ENCODE data around the gene CLEC4G. TPM values are rescaled to one million over a fixed set of nuclear protein-coding genes. Genes with fewer than 3 reads are reported as not detected.
"Not testable (repeated sequence)": the region's sequence is repeated elsewhere in the genome, so short reads cannot be mapped to it uniquely, and the experiment has no call there.

CLEC4G gene
- total RNA-seq: 0.92 TPM
- long read RNA-seq, partial matches to known transcripts: 0 of 1 reads
- long read RNA-seq, other reads (novel, unspliced or antisense): 1 of 1 reads

DNA sequence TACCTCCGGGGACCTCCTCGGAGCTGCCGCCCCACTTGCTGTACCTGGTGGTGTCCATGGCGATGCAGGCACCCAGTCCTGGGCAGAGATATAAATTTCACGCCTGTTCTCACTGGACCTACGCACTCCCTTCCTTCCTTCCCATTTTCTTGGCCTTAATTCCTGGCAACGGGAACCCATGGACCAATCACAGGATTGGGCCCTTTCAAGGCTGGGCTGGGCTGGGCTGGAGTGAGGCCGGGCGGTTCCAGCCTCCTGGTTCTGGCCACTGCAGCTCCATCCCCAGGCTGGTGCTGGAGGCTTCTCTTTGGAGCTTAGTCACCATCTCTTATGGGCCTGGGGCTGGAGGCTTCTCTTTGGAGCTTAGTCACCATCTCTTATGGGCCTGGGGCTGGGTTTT is at the start of gene CLEC4G:
TSS of gene CLEC4G (minus strand) at position 66 of the 400 bp plus-strand sequence. CDS start at position 58, 8 bp downstream.
- intact Hi-C loops (cut with DNase I): no loop called here
- DNase-seq (ENCODE audit: low spot score): no peak

- intact Hi-C loops (cut with DNase I): no loop called here
- DNase-seq (ENCODE audit: low spot score): no peak
Measured at GRCh38 chr19:7781157-7781556, 49.2 kb upstream of the CLEC4G start.

DNA sequence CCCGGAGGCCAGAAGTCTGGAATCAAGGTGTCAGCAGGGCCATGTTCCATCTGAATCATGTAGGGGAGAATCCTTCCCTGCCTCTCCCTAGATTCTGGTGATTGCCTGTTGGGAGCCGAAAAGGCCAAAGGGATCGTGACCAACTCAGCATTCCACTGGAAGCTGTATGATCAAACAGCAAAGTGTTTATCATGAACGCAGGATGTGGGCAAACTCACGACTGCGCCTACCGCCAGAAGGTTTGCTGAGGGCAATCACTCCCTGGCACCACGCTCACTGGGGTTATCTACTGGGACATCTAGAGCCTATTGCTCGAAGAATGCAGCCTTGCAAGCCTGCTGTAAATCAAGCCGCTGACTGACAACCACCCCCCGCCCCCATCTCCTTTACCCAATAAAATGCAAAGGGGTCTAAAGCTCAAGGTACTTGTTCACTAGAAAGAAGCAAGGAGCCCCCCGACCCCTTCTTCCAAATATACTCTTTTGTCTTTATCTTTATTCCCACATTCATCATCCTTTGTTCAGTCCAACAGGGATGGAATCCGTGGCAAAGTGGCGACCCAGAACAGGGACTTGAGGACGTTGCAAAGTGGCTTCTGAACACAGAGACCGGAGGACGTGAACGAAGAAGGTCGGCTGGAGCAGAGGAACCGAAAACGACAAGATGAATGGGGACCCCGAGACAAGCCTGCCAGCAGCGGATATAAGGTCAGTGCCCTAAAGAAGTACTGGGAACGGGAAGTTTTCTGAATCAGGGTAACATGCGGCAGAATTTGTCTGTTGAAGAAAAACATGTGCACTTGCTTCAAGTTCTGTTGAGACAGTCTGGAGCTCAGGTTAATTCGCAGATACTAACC is 47.9 kb upstream of the CLEC4G start:
- no peak for DNase-seq (ENCODE audit: low spot score)
- intact Hi-C loops (cut with DNase I): no loop called here

DNA sequence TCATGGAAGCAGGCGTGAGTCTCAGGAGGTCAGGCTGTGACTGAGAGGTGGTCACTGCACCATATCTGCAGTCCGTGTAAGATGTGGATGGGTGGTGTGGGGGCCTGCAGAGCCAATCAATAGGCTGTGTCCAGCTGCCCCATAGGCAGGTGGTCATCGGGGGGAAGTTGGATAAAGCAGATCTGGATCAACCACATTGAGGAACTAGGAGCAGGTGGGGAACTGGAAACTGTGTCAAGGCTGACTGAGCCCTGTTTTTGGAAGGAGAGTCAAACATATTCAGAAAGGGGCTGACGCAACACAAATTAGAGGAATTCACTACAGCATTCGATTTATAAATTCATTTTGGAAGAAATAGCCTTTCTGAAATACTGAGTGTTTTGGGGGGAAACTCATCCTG is 46.2 kb upstream of the CLEC4G start:
- DNase-seq (ENCODE audit: low spot score): no peak
- intact Hi-C loops (cut with DNase I): no loop called here

DNA sequence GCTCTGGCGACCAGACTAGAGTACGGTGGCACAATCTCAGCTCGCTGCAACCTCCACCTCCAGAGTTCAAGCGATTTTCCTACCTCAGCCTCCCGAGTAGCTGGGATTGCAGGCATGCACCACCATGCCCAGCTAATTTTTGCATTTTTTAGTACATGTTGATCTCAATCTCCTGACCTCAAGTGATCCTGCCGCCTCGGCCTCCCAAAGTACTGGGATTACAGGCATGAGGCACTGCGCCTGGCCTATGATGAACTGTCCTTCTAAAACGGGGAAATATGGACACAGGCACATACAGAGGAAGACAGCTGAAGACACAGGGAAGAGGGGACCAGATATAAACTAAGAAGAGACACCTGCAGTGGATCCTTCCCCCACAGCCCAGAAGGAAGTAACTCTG is 43.9 kb upstream of the CLEC4G start:
- intact Hi-C loops (cut with DNase I): no loop called here
- DNase-seq (ENCODE audit: low spot score): no peak

DNA sequence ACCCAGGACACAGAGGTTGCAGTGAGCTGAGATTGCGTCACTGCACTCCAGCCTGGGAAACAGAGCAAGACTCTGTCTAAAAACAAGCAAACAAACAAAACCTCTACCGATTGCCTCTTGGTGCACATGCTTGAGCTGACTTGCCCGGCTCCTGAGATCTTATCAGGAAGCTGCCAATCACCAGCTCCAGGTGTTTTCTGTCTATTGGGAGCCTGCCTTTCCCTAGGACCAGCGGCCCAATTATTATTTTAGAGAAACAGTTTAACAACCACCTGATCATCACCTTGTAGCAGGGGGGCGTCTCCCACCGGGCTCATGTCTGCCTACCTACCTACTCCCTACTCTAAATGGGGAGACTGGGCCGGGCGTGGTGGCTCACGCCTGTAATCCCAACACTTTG is 41.9 kb upstream of the CLEC4G start:
- intact Hi-C loops (cut with DNase I): no loop called here

DNA sequence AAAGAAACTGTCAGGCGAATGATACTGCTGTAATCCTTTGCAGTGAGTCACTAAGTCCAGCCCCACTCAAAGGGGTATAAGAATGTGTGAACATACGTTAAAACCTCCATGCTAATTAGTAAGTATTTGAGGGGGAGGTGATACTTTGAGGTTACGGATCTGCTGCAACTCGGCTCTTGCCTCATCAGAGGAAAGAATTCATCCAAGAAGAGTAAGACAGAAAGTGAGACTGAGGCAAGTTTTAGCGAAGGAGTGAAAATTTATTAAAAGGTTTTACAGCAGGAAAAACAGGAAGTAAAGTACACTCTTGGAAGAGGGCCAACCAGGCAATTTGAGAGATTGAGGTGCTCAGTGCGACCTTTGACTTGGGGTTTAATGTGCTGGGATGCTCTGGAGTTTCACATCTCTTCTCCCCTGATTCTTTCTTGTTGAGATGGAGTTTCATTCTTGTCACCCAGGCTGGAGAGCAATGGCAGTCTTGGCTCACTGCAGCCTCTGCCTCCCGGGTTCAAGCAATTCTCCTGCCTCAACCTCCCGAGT is 40.9 kb upstream of the CLEC4G start:
- intact Hi-C loops (cut with DNase I): no loop called here
- no peak for DNase-seq (ENCODE audit: low spot score)

More for the DNA sequence above, 41.9 kb upstream of the CLEC4G start:
- DNase-seq (ENCODE audit: low spot score): no peak

- no peak for DNase-seq (ENCODE audit: low spot score)
- intact Hi-C loops (cut with DNase I): no loop called here
Measured at GRCh38 chr19:7771072-7771471, 39.2 kb upstream of the CLEC4G start.

GRCh38 chr19:7769171-7769570 is 37.3 kb upstream of the CLEC4G start:
- DNase-seq (ENCODE audit: low spot score): no peak
- intact Hi-C loops (cut with DNase I): no loop called here

- no peak for DNase-seq (ENCODE audit: low spot score)
- intact Hi-C loops (cut with DNase I): no loop called here
Measured at GRCh38 chr19:7767487-7767886, 35.6 kb upstream of the CLEC4G start.

- intact Hi-C loops (cut with DNase I): no loop called here
- DNase-seq (ENCODE audit: low spot score): no peak
Measured at GRCh38 chr19:7766535-7766934, 34.6 kb upstream of the CLEC4G start.

DNA sequence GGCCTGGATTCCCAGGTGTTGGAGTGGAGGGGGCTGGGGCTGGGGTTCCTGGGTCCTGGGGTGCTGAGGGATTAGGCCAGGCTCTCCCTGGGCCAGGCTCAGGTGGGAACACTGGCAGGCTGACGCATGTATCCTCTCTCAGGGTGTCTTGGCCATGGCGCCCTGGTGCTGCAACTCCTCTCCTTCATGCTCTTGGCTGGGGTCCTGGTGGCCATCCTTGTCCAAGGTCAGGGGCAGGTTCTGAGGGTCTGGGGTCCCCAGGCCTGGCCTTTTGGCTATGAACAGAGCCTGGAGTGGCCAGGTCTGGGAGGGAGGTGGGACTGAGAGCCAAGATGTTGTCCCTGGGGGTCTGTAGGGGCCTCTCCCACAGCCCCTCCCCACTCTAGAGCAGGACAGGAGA is 33.1 kb upstream of the CLEC4G start:
- DNase-seq (ENCODE audit: low spot score); intact Hi-C loops (cut with DNase I): not testable (repeated sequence)

DNA sequence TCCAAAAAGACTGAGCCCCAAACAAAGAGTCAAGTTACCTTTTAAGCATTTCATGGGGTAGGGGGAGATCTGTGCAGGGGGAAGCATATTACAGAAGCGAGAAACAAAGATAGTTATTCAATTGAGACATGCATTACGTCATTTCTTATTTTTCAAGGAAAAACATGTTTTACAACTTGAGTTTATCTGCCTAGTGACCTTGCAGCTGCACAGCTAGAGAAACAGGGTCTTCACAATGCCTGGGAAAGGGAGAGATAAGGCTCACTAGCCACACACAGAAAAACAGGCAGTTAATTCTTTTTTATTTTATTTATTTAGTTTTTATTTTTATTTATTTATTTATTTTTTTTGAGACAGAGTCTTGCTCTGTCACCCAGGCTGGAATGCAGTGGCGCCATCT is 32.2 kb upstream of the CLEC4G start:
- intact Hi-C loops (cut with DNase I); DNase-seq (ENCODE audit: low spot score): not testable (repeated sequence)

GRCh38 chr19:7763696-7764095 is 31.8 kb upstream of the CLEC4G start:
- DNase-seq (ENCODE audit: low spot score): no peak
- intact Hi-C loops (cut with DNase I): no loop called here

GRCh38 chr19:7762719-7763293 is 30.9 kb upstream of the CLEC4G start, which contains the start of gene CLEC4M:
Gene CLEC4M (plus strand): TSS chr19:7763243. CDS start chr19:7763267, 24 bp downstream.
- DNase-seq (ENCODE audit: low spot score): no peak
- intact Hi-C loops (cut with DNase I): no loop called here

- no peak for DNase-seq (ENCODE audit: low spot score)
- intact Hi-C loops (cut with DNase I): no loop called here
Measured at GRCh38 chr19:7759156-7759555, 27.2 kb upstream of the CLEC4G start.

- intact Hi-C loops (cut with DNase I): no loop called here
- no peak for DNase-seq (ENCODE audit: low spot score)
Measured at GRCh38 chr19:7757358-7757757, 25.4 kb upstream of the CLEC4G start.

GRCh38 chr19:7756258-7756657 is 24.3 kb upstream of the CLEC4G start:
- DNase-seq (ENCODE audit: low spot score): no peak
- intact Hi-C loops (cut with DNase I): no loop called here

DNA sequence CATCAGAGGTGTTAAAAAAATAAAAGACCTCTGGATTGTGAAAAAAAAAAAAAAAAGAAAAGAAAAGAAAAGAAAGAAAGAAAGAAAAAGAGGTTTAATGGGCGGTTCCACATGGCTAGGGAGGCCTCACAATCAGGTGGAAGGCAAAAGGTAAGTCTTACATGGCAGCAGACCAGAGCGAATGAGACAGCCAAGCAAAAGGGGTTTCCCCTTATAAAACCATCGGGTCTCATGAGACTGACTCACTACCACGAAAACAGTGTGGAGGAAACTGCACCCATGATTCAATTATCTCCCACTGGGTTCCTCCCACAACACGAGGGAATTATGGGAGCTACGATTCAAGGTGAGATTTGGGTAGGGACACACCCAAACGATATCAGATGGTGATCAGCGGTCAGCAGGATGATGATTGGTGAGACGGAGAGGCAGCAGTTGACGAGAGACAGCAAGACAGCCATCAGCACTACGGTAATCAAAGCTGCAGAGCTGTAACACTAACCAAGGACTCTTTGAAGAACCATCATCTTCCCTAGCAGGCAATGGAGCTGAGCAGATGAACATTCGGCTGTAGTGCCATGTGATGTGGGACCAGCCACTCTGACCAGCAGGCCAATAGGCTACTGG is 19.4 kb upstream of the CLEC4G start:
- DNase-seq (ENCODE audit: low spot score): no peak
- intact Hi-C loops (cut with DNase I): no loop called here

- intact Hi-C loops (cut with DNase I): no loop called here
Measured at GRCh38 chr19:7748756-7749155, 16.8 kb upstream of the CLEC4G start.

More at GRCh38 chr19:7748756-7749155, 16.8 kb upstream of the CLEC4G start:
- no peak for DNase-seq (ENCODE audit: low spot score)
